Uterus (tissue), 4 donors: ENCODE data around the gene C3orf18. TPM values are rescaled to one million over a fixed set of nuclear protein-coding genes. Genes with fewer than 3 reads are reported as not detected.

ENCODE experiments used
- DNase-seq, 2 donors: peaks; one replicate each; pipeline ENCODE4 v3.0.0-alpha.2; 2019 to 2020
- H3K27ac ChIP-seq, 2 donors: fragments of 200-600 bp; sonication (generic); 1 replicate in 1 of 2; 2 replicates in 1 of 2; pipeline ENCODE4 v1.5.1; 2016 to 2018
- H3K27me3 ChIP-seq, 2 donors: fragments of 200-600 bp; sonication (generic); one replicate each; pipeline ENCODE4 v1.5.1; 2018 to 2019; ENCODE audit warnings: control low read depth in 1 of 2
- H3K36me3 ChIP-seq, 2 donors: fragments of 200-600 bp; sonication (generic); one replicate each; pipeline ENCODE4 v1.5.1; 2019; ENCODE audit warnings: control low read depth in 1 of 2
- H3K4me1 ChIP-seq, 2 donors: fragments of 200-600 bp; sonication (generic); one replicate each; pipeline ENCODE4 v1.5.1; 2018 to 2019; ENCODE audit warnings: control low read depth in 1 of 2
- H3K4me3 ChIP-seq, 2 donors: fragments of 200-600 bp; sonication (generic); 1 replicate in 1 of 2; 2 replicates in 1 of 2; pipeline ENCODE4 v1.5.1; 2018 to 2019; ENCODE audit warnings: mild to moderate bottlenecking in 1 of 2
- H3K9me3 ChIP-seq, 2 donors: fragments of 200-600 bp; sonication (generic); one replicate each; pipeline ENCODE4 v1.5.1; 2019; ENCODE audit warnings: control low read depth in 1 of 2
- POLR2A ChIP-seq, 2 donors: fragments of 450-650 bp; IDR thresholded peaks; one replicate each; pipeline ENCODE4 v1.6.1; 2016; ENCODE audit warnings: antibody characterized with exemption in 2 of 2, mild to moderate bottlenecking in 1 of 2, moderate library complexity in 1 of 2
- intact Hi-C: fragments of 100-400 bp; cut with DNase I; formaldehyde crosslinking; loops from one replicate; pipeline ENCODE4 v1.15.1; 2023; ENCODE audit warnings: low total_unique reads
- total RNA-seq, 4 donors: library from RNA; depleted of rRNA in 3 of 4; stranded (reverse); fragments of >200 nt in 3 of 4; gene quantifications; one replicate each; pipeline versions ENCODE4 v1.1.0 to v1.2.4, GENCODE V29; 2014 to 2023
- TF ChIP-seq, protein P1 (sequence below), 4 experiments: fragments of 200-600 bp in 2 of 4; fragments of 450-650 bp in 2 of 4; sonication (generic) in 2 of 4; IDR thresholded peaks; one replicate each; pipeline ENCODE4 v1.5.1; 2016 to 2019; ENCODE audit warnings: antibody characterized with exemption in 4 of 4, mild to moderate bottlenecking in 2 of 4, moderate library complexity in 1 of 4
- donor health status: DM: yes; HTN: yes; CAD: no.

The C3orf18 gene
- total RNA-seq, 4 donors from 2014 or later: 7.1 to 21.0 (median 20.7) TPM

DNA sequence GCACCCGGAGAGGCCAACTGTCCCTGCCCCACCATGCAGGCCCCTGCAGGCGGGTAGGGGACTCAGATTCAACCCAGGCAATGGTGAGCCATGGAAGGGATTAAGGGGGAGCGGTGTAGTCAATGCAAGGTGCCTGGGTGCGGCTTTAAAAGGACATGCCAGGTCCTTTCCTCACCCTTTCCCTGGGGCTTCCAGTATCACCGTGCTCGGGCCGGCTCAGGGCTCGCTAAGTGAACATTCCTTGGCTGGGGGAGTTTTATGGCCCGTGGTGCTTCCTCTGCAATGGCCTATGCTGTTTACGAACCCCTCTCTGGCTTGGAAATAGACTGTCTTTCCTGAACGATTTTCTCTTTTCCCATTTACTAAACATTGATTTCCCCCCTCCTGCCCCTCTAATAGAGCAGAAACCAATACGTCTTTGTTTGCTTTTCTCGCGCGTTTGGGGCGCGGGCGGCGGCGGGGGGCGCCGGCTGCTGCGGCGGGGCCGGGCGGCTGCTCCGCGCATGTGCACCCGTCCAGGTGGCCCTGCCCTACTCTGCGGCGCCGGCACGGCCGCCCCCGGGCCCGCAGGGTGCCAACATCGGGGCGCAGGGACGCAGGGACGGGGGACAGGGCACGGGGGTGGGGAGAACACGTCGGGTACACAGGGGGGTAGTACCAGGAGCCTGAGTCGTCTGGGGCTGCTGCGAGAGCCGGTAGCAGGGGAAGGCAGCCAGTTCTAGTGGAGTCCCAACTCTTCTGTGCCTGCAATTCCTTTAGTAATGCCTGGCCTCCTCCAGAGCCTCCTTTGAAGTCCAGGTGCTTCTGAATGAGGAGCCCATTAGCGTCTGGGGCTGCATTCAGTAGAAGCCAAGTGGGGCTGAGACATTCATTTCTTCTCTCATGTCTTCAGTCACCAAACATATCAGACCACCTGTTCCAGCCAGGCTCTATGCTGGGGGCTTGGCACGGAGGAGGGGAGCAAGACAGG is 37.3 kb downstream of the C3orf18 start:
- H3K27ac ChIP-seq: no peak overlapping the region
- no peak for DNase-seq
- no peak overlapping the region for H3K4me3 ChIP-seq
- no peak for TF ChIP-seq POLR2A (IDR thresholded peaks at IDR 0.05)
- TF ChIP-seq, protein P1, sequence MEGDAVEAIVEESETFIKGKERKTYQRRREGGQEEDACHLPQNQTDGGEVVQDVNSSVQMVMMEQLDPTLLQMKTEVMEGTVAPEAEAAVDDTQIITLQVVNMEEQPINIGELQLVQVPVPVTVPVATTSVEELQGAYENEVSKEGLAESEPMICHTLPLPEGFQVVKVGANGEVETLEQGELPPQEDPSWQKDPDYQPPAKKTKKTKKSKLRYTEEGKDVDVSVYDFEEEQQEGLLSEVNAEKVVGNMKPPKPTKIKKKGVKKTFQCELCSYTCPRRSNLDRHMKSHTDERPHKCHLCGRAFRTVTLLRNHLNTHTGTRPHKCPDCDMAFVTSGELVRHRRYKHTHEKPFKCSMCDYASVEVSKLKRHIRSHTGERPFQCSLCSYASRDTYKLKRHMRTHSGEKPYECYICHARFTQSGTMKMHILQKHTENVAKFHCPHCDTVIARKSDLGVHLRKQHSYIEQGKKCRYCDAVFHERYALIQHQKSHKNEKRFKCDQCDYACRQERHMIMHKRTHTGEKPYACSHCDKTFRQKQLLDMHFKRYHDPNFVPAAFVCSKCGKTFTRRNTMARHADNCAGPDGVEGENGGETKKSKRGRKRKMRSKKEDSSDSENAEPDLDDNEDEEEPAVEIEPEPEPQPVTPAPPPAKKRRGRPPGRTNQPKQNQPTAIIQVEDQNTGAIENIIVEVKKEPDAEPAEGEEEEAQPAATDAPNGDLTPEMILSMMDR (IDR thresholded peaks at IDR 0.05): no peak
- intact Hi-C loops: no loop called here
- H3K36me3 ChIP-seq: no peaks in the 10 kb centered on the region
- H3K4me1 ChIP-seq: no peaks in the 10 kb centered on the region
- H3K9me3 ChIP-seq: no peaks in the 10 kb centered on the region
- H3K27me3 ChIP-seq: no peaks in the 10 kb centered on the region

DNA sequence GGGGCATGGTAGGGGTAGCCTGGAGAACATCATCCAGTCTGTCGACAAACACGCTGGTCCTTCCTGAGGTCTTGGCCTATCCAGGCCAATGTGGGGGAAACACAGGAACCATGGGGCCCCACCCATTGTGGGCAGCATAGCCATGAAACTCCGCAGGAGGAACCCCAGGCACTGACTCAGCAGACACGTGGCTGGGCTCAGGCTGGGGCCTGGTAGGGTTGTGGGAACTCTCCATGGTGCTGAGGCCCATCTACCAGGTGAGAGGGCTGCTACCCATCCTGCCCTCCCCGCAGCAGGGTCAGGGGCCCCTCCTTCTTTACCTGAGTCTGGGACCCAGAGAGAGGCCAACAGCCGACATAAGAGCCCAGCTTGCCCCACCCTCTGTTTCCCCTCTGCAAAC is 41.6 kb downstream of the C3orf18 start:
- TF ChIP-seq POLR2A (IDR thresholded peaks at IDR 0.05): no peak
- Histone ChIP-seq H3K36me3 (no peaks in the 10 kb centered on the region), H3K4me3 (no peak overlapping the region), H3K4me1 (no peaks in the 10 kb centered on the region), H3K27ac (no peak overlapping the region), H3K9me3 (no peaks in the 10 kb centered on the region), H3K27me3 (no peaks in the 10 kb centered on the region)
- no peak for DNase-seq
- intact Hi-C loops: no loop called here

DNA sequence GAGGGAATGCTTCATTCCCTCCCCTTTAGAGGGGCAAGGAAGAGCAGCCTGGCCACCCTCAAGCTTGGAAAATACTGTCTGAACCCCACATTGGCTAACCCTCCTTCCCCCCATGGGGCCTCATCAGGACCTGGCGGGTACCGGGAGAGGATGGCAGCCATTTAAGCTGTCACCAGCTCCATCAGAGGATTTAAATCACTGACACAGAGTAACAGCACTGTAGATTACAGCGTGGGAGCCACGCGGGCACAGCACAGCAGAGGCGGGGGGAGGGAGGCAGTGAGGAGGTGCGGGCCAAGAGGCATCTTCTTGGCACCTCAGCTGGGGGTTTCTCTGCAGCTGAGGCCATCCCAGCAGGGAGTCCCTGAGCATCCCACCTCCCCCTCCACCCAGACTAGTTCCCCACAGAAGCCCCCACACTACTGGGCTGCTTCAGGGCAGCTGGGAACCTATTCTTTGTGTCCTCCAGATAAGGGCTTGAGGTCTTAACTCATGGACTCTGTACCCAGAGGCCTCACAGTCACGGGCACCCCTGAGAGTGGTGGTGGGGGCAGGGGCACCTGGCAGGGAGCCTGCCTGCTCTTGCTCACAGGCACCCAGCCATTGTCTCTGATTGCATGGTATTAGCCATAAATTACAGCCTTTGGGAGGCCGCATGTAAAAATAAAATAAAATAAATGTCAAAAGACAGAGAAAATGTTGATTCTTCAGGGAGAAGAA is 42.2 kb downstream of the C3orf18 start:
- H3K36me3 ChIP-seq: no peaks in the 10 kb centered on the region
- TF ChIP-seq POLR2A (IDR thresholded peaks at IDR 0.05): no peak
- TF ChIP-seq, protein P1 (IDR thresholded peaks at IDR 0.05): no peak
- no peaks in the 10 kb centered on the region for H3K9me3 ChIP-seq
- intact Hi-C loops: no loop called here
- H3K4me3 ChIP-seq: no peak overlapping the region
- no peak for DNase-seq
- no peaks in the 10 kb centered on the region for H3K27me3 ChIP-seq
- H3K4me1 ChIP-seq: no peaks in the 10 kb centered on the region
- H3K27ac ChIP-seq: no peak overlapping the region

DNA sequence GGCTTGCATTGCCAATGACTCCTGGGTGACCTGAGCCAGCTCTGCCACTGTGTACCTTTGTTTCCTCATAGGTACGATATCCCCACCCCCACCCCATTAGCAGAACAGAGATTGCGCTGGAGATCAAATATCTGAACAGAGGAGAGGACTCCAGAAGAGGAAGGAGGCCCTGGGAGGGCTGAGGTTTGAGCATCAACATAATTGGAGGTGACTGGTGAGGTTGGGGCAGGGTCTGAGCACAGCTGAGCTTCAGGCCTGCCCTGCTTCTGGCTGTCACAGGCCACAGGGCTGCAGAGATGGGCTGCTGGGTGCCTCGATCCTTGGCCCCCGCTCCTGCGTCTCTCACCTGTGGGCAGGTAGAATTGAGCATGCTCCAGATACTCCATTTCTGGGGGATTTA is 42.8 kb downstream of the C3orf18 start:
- no peak overlapping the region for H3K4me3 ChIP-seq
- H3K9me3 ChIP-seq: no peaks in the 10 kb centered on the region
- TF ChIP-seq, protein P1 (IDR thresholded peaks at IDR 0.05): no peak
- TF ChIP-seq POLR2A (IDR thresholded peaks at IDR 0.05): no peak
- no peaks in the 10 kb centered on the region for H3K4me1 ChIP-seq
- H3K27ac ChIP-seq: no peak overlapping the region
- no peaks in the 10 kb centered on the region for H3K27me3 ChIP-seq
- intact Hi-C loops: no loop called here
- no peaks in the 10 kb centered on the region for H3K36me3 ChIP-seq
- no peak for DNase-seq

DNA sequence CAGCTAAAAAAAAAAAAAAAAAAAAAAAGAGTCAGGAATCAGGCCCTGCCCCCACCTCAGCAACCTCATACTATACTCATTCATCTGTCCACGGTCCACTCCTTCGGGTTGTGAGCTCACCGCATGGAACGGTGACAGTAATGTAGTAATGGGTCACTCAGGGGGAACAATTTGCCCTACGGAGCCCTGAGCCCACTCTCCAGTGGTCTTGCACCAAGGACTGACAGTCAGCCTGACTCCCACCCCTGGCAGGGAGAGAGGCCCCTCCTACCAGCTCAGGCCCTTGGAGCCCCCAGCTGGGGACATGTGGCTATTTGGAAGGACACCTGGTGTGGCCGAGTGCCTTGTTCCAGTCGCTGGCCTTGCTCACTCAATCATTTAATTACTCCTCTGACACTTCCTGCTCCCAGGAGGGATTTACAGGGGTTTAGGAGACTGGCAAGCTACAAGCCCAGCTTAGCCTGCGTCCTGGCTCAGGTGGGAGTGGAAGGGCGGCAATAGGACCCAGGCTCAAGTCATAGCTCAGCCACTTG is 44.2 kb downstream of the C3orf18 start:
- no peak for TF ChIP-seq POLR2A (IDR thresholded peaks at IDR 0.05)
- TF ChIP-seq, protein P1 (IDR thresholded peaks at IDR 0.05): no peak
- DNase-seq: no peak
- H3K36me3 ChIP-seq: no peaks in the 10 kb centered on the region
- H3K9me3 ChIP-seq: no peaks in the 10 kb centered on the region
- H3K4me1 ChIP-seq: no peaks in the 10 kb centered on the region
- intact Hi-C loops: no loop called here
- H3K27me3 ChIP-seq: no peaks in the 10 kb centered on the region
- H3K27ac ChIP-seq: no peak overlapping the region
- no peak overlapping the region for H3K4me3 ChIP-seq
